ENCODE measurements around the gene RELCH.

Gene RELCH

GRCh38 chr18:62357079-62357719 lies 170.1 kb downstream of the RELCH start:
- no peaks in the 10 kb centered on the region for H4K20me1 ChIP-seq (ENCODE audit: insufficient read depth)
- H3K4me2 ChIP-seq = no peak overlapping the region; the same call in 1 of the 2 replicates
- H3K27ac ChIP-seq = no peak overlapping the region
- no peak overlapping the region for H2AFZ ChIP-seq (ENCODE audit: low read depth)
- no peaks in the 10 kb centered on the region for H3K36me3 ChIP-seq (ENCODE audit: insufficient read depth)
- H3K27me3 ChIP-seq (ENCODE audit: insufficient read depth, low read depth) = no peaks in the 10 kb centered on the region
- H3K79me2 ChIP-seq (ENCODE audit: insufficient read depth, low read depth) = no peaks in the 10 kb centered on the region
- peaks cover 10% of the 10 kb centered on the region for H3K4me1 ChIP-seq (ENCODE audit: low read depth, poor library complexity, severe bottlenecking)
- TF ChIP-seq CTCF (conservative IDR thresholded peaks at IDR 0.05; ENCODE audit: low read depth, low read length) = no peak
- no peak overlapping the region for H3K9ac ChIP-seq
- H3K4me3 ChIP-seq (IDR thresholded peaks at IDR 0.05; ENCODE audit: insufficient read depth, low read depth, low read length) = no peak overlapping the region

Data from KMS-11 (cell line).